Gastrocnemius medialis (tissue), 4 donors: ENCODE data around the gene BRIX1. TPM values are rescaled to one million over a fixed set of nuclear protein-coding genes. Genes with fewer than 3 reads are reported as not detected.

Experiments
- ATAC-seq, 2 donors: fragments of 150-250 bp; one replicate each; pipeline ENCODE4 v1.9.1; 2016
- DNase-seq, 2 donors: peaks; one replicate each; pipeline ENCODE4 v3.0.0-alpha.2; 2019
- H3K27ac ChIP-seq, 4 donors: fragments of 200-600 bp; sonication (generic); 1 replicate in 1 of 4; 2 replicates in 3 of 4; pipeline ENCODE4 v1.5.1; 2016 to 2018; ENCODE audit warnings: mild to moderate bottlenecking in 2 of 4, moderate library complexity in 1 of 4
- H3K27me3 ChIP-seq, 3 donors: fragments of 200-600 bp; sonication (generic) in 2 of 3; 1 replicate in 1 of 3; 2 replicates in 2 of 3; pipeline versions ENCODE4 v1.5.1 to v1.6.0; 2016 to 2019; ENCODE audit warnings: mild to moderate bottlenecking in 1 of 3, moderate library complexity in 1 of 3
- H3K36me3 ChIP-seq, 2 donors: fragments of 200-600 bp; sonication (generic) in 1 of 2; one replicate each; pipeline ENCODE4 v1.5.1; 2017 to 2018
- H3K4me1 ChIP-seq, 2 donors: fragments of 200-600 bp; sonication (generic) in 1 of 2; one replicate each; pipeline ENCODE4 v1.5.1; 2016 to 2017; ENCODE audit warnings: mild to moderate bottlenecking in 2 of 2
- H3K4me3 ChIP-seq, 4 donors: fragments of 200-600 bp; sonication (generic) in 3 of 4; 1 replicate in 1 of 4; 2 replicates in 3 of 4; pipeline ENCODE4 v1.5.1; 2016 to 2019; ENCODE audit warnings: mild to moderate bottlenecking in 2 of 4
- H3K9me3 ChIP-seq, 3 donors: fragments of 200-600 bp; sonication (generic) in 2 of 3; 1 replicate in 1 of 3; 2 replicates in 2 of 3; pipeline ENCODE4 v1.5.1; 2016 to 2019
- CTCF ChIP-seq, 5 experiments: fragments of 450-650 bp in 3 of 5; fragments of 200-600 bp in 2 of 5; sonication (generic) in 2 of 5; IDR thresholded peaks in 4 of 5; conservative IDR thresholded peaks in 1 of 5; 1 replicate in 4 of 5; 2 replicates in 1 of 5; pipeline ENCODE4 v1.5.1; 2016 to 2019; ENCODE audit warnings: antibody characterized with exemption in 5 of 5, mild to moderate bottlenecking in 3 of 5, moderate library complexity in 3 of 5
- POLR2A ChIP-seq, 2 donors: fragments of 450-650 bp; IDR thresholded peaks; one replicate each; pipeline ENCODE4 v1.6.1; 2017; ENCODE audit warnings: antibody characterized with exemption in 2 of 2, mild to moderate bottlenecking in 2 of 2, moderate library complexity in 2 of 2
- in situ Hi-C, 4 donors: fragments of 200-750 bp; cut with MboI; loops; one replicate each; pipeline versions ENCODE4 v1.15.0 to v1.8.0; 2017; ENCODE audit warnings: low sequenced_read_pairs in 4 of 4
- intact Hi-C: fragments of 100-400 bp; cut with DNase I; formaldehyde crosslinking; loops from one replicate; pipeline ENCODE4 v1.15.1; 2023; ENCODE audit warnings: low total_unique reads
- total RNA-seq, 4 donors: library from RNA; depleted of rRNA; stranded (reverse); fragments of >200 nt; gene quantifications; one replicate each; pipeline versions ENCODE4 v1.1.0 to v1.2.3, GENCODE V29; 2016

The BRIX1 gene
- total RNA-seq, 4 donors from 2014 or later, result 9.2 to 15.7 (median 12.0) TPM

GRCh38 chr5:34929720-34930461, 14.4 kb downstream of the BRIX1 start:
- DNase-seq (peak; percentile 89 to 95), ATAC-seq (peak; percentile 87 to 92)
- intact Hi-C loops, result loop anchor here (1.0 to 10.0 kb wide), 3 partner anchors 15 to 1488 kb away; partner anchors contain the start of genes BRIX1, RAD1, RAI14 and TARS1
- H3K4me1 ChIP-seq, result peaks cover 11 to 19% of the 10 kb centered on the region in 2 donors
- in situ Hi-C loops, result loop anchor here in 2 of 4 donors (10.0 to 25.0 kb wide), 3 partner anchors 1225 to 1493 kb away; partner anchors contain the start of genes TARS1 (in 2 of the 2), LMBRD2 (in 1 of the 2) and SKP2 (in 1 of the 2)
- H3K4me3 ChIP-seq, result peak overlapping the region; percentile 83 to 98 (median 84)
- no peak for TF ChIP-seq CTCF (IDR thresholded peaks at IDR 0.05 in 4 of 5, conservative IDR thresholded peaks at IDR 0.05 in 1 of 5)
- peak; percentile 66 to 82 for TF ChIP-seq POLR2A (IDR thresholded peaks at IDR 0.05)
- H3K36me3 ChIP-seq, result peaks cover 0 to 17% of the 10 kb centered on the region in 2 donors
- H3K27me3 ChIP-seq, result no peaks in the 10 kb centered on the region
- peak overlapping the region; percentile 94 to 100 (median 96) for H3K27ac ChIP-seq
- no peaks in the 10 kb centered on the region for H3K9me3 ChIP-seq

GRCh38 chr5:34930462-34930844, 14.9 kb downstream of the BRIX1 start:
- no peaks in the 10 kb centered on the region for H3K27me3 ChIP-seq
- ATAC-seq (no peak), DNase-seq (no peak)
- H3K27ac ChIP-seq, result peak overlapping the region; percentile 94 to 100 (median 96)
- peaks cover 11 to 19% of the 10 kb centered on the region in 2 donors for H3K4me1 ChIP-seq
- H3K4me3 ChIP-seq, result peak overlapping the region; percentile 83 to 98 (median 84)
- TF ChIP-seq CTCF (IDR thresholded peaks at IDR 0.05 in 4 of 5, conservative IDR thresholded peaks at IDR 0.05 in 1 of 5), result no peak
- intact Hi-C loops (no loop called here), in situ Hi-C loops (loop anchor here in 1 of 4 donors (25.0 kb wide), 1 partner anchor 1493 kb away; the partner anchor contains the start of gene TARS1)
- H3K9me3 ChIP-seq, result no peaks in the 10 kb centered on the region
- peaks cover 0 to 17% of the 10 kb centered on the region in 2 donors for H3K36me3 ChIP-seq

- no peaks in the 10 kb centered on the region for H3K27me3 ChIP-seq
- TF ChIP-seq POLR2A (IDR thresholded peaks at IDR 0.05) (no peak), CTCF (IDR thresholded peaks at IDR 0.05 in 4 of 5, conservative IDR thresholded peaks at IDR 0.05 in 1 of 5) (no peak)
- peaks cover 0 to 17% of the 10 kb centered on the region in 2 donors for H3K36me3 ChIP-seq
- H3K27ac ChIP-seq, result peak overlapping the region; percentile 94 to 100 (median 96)
- no peak for DNase-seq
- peaks cover 11 to 19% of the 10 kb centered on the region in 2 donors for H3K4me1 ChIP-seq
- intact Hi-C loops, result no loop called here
- in situ Hi-C loops, result loop anchor here in 1 of 4 donors (25.0 kb wide), 1 partner anchor 1494 kb away; the partner anchor contains the start of gene TARS1
- H3K4me3 ChIP-seq, result peak overlapping the region; percentile 83 to 98 (median 84)
- no peak for ATAC-seq
- no peaks in the 10 kb centered on the region for H3K9me3 ChIP-seq
These were observed 15.4 kb downstream of the BRIX1 start for GRCh38 chr5:34930870-34931269.

- no peak for DNase-seq
- Histone ChIP-seq H3K36me3 (peaks cover 3 to 30% of the 10 kb centered on the region in 2 donors), H3K4me1 (peaks cover 11 to 19% of the 10 kb centered on the region in 2 donors), H3K27ac (no peak overlapping the region), H3K27me3 (no peaks in the 10 kb centered on the region), H3K9me3 (no peaks in the 10 kb centered on the region), H3K4me3 (no peak overlapping the region)
- ATAC-seq, result no peak
- in situ Hi-C loops (loop anchor here in 1 of 4 donors (25.0 kb wide), 1 partner anchor 1496 kb away; the partner anchor contains the start of gene TARS1), intact Hi-C loops (no loop called here)
- TF ChIP-seq CTCF (IDR thresholded peaks at IDR 0.05 in 4 of 5, conservative IDR thresholded peaks at IDR 0.05 in 1 of 5) (no peak), POLR2A (IDR thresholded peaks at IDR 0.05) (no peak)
These were observed 17.4 kb downstream of the BRIX1 start for GRCh38 chr5:34932947-34933346.
